Muscle of leg (tissue), 11 donors: ENCODE results near the gene SLC25A53. TPM values are rescaled to one million over a fixed set of nuclear protein-coding genes. Genes with fewer than 3 reads are reported as not detected.

Experiments
- DNase-seq: peaks from one replicate; pipeline ENCODE4 v3.0.0; 2013
- H3K27ac ChIP-seq: one replicate; pipeline ENCODE4 v1.5.1; 2013; ENCODE audit warnings: mild to moderate bottlenecking, low read length, control low read depth
- H3K27me3 ChIP-seq: one replicate; pipeline ENCODE4 v1.6.1; 2013; ENCODE audit warnings: low read length; ENCODE audit not compliant: control insufficient read depth, insufficient read depth
- H3K36me3 ChIP-seq: one replicate; pipeline ENCODE4 v1.6.1; 2013; ENCODE audit warnings: low read length; ENCODE audit not compliant: control insufficient read depth, insufficient read depth
- H3K4me1 ChIP-seq: one replicate; pipeline ENCODE4 v1.6.1; 2013; ENCODE audit warnings: low read length; ENCODE audit not compliant: control insufficient read depth, insufficient read depth
- H3K4me3 ChIP-seq: one replicate; pipeline ENCODE4 v1.5.1; 2013; ENCODE audit warnings: low read length, control low read depth
- H3K9me3 ChIP-seq: replicated peaks from 2 replicates; pipeline ENCODE4 v1.6.1; 2013; ENCODE audit warnings: low read depth, low read length; ENCODE audit not compliant: control insufficient read depth
- WGBS: methylation state at CpG from one replicate; pipeline ENCODE4 v1.1.5; 2013; ENCODE audit warnings: missing lambda C conversion rate; ENCODE audit not compliant: insufficient coverage; 5-methylcytosine and 5-hydroxymethylcytosine counted together
- polyA plus RNA-seq, 8 donors: library from polyadenylated mRNA; unstranded; fragments of 120-200 nt; gene quantifications; one replicate each; pipeline versions ENCODE4 v1.2.1 to v1.2.3, GENCODE V29; 2013; ENCODE audit warnings: inconsistent platforms in 1 of 8, low replicate concordance in 1 of 8; ENCODE audit not compliant: insufficient read length in 8 of 8, insufficient read depth in 1 of 8
- total RNA-seq: library from RNA; stranded (reverse); fragments of 120-200 nt; gene quantifications from one replicate; pipeline ENCODE4 v1.2.4, GENCODE V29; 2013

Gene SLC25A53
- total and polyA plus RNA-seq, 9 donors = 3.1 to 8.8 (median 6.8) TPM

GRCh38 chrX:104172788-104173187 is 16.0 kb upstream of the SLC25A53 start:
- DNase-seq = no peak
- H3K27ac ChIP-seq = no peak overlapping the region
- peaks cover 6% of the 10 kb centered on the region for H3K27me3 ChIP-seq
- H3K4me1 ChIP-seq = no peaks in the 10 kb centered on the region
- 80% methylated on average over 1 of the region's 2 CpGs for WGBS
- no peaks in the 10 kb centered on the region for H3K9me3 ChIP-seq
- no peak overlapping the region for H3K4me3 ChIP-seq
- peaks cover 2% of the 10 kb centered on the region for H3K36me3 ChIP-seq

DNA sequence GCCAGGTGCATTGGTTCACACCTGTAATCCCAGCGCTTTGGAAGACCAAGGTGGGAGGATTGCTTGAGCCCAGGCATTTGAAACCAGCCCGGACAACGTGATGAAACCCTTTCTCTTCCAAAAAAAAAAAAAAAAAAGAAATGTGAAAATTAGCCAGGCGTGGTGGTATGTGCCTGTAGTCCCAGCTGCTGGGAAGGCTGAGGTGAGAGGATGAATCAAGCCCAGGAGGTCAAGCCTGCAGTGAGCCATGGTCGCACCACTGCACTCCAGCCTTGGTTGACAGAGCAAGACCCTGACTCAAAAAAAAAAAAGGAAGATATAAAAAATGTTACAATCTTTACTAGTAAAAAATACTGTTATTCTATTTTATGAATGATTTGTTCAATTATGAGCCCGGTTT is 15.3 kb upstream of the SLC25A53 start:
- WGBS = no CpG with 5 or more reads among the region's 6 CpGs
- H3K4me3 ChIP-seq = no peak overlapping the region

GRCh38 chrX:104168127-104168526 is 11.3 kb upstream of the SLC25A53 start:
- no CpG with 5 or more reads among the region's 1 CpG for WGBS
- H3K4me3 ChIP-seq = no peak overlapping the region

More for the DNA sequence above, 15.3 kb upstream of the SLC25A53 start:
- Histone ChIP-seq H3K27me3 (peaks cover 6% of the 10 kb centered on the region), H3K9me3 (no peaks in the 10 kb centered on the region), H3K4me1 (no peaks in the 10 kb centered on the region), H3K27ac (no peak overlapping the region), H3K36me3 (no peaks in the 10 kb centered on the region)
- no peak for DNase-seq

DNA sequence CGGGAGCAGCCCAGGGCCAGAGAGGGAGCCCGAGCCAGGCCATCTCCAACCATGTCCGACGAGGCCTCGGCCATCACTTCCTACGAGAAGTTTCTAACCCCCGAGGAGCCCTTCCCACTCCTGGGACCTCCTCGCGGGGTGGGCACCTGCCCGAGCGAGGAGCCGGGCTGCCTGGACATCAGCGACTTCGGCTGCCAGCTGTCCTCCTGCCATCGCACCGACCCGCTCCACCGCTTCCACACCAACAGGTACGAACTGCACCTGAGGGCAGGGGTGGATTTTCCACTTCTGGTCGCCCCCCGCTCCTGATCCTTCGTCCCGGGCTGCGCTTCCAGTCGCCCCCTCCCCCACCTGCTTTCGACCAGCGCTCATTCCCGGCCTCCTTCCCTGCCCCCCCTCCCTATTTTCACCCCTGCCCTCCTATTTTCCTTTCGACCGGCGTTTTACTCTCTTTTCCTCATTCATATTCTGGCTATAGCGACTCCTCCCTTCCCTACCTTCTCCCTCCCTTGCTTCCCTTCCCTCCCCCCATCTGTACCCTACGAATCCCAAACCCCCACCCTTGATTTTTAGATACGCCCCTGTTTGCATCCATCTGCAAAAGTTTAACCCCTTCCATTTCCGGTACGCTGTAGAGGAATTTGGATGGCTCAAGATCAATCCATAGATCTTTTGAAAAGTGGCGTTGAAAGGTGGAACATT is 10.1 kb upstream of the SLC25A53 start:
- DNase-seq = peak; percentile 12
- 34% methylated on average over 29 of the region's 37 CpGs for WGBS
- Histone ChIP-seq H3K27me3 (peaks cover 3% of the 10 kb centered on the region), H3K36me3 (no peaks in the 10 kb centered on the region), H3K4me3 (peak overlapping the region; percentile 78), H3K4me1 (peaks cover 4% of the 10 kb centered on the region), H3K27ac (peak overlapping the region; percentile 49), H3K9me3 (no peaks in the 10 kb centered on the region)

More at GRCh38 chrX:104168127-104168526, 11.3 kb upstream of the SLC25A53 start:
- H3K27ac ChIP-seq = no peak overlapping the region
- peaks cover 7% of the 10 kb centered on the region for H3K27me3 ChIP-seq
- no peak for DNase-seq
- H3K36me3 ChIP-seq = no peaks in the 10 kb centered on the region
- H3K4me1 ChIP-seq = peaks cover 4% of the 10 kb centered on the region
- H3K9me3 ChIP-seq = no peaks in the 10 kb centered on the region

DNA sequence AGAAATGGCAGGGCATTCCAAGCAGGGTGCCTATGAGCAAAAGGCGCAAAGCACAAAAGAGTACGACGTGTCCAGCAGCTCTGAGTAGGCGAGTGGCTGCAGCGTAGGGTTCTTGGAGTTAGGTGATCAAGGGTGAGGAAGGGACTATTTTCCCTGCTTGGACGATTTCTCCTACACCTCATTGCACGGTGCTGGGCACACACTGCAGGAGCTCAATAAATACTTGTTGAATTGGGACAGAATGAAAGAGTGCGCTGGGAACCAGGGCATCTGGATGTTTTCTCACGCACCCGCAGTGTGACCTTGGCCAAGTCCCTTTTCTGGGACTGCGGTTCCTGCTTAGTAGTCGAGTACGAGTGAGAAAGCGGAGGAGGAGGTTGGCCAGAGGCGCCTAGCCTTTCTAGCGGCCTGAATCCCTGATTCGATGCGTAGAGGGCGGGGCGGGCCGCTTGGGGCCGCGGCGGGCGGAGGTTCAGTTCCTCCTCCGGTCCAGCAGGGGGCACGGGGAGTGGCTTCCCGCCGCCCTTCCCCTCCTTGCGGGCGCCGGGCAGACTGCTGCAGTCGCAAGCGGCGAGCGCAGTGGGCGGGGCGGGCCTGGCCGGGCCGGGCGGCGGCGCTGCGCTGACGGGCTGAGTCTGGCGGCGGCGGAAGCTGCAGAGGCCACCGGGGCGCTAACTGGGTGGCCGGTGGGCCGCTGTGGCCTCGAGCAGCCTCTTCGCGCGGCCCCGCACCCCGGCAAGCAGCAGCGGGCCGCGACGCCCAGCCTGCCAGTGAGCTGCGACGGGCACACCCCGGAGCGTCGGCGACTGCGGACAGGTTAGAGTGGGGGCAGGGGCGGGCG is 9.3 kb upstream of the SLC25A53 start, which contains the start of gene FAM199X:
TSS of gene FAM199X (plus strand) at position 560 of the 841 bp plus-strand sequence. CDS start 333 bp downstream, outside the sequence.
- Histone ChIP-seq H3K4me3 (peak within 1 kb of the TSS; percentile 78), H3K9me3 (no peaks in the 10 kb centered on the region), H3K27me3 (peaks cover 3% of the 10 kb centered on the region), H3K27ac (peak within 1 kb of the TSS; percentile 66), H3K4me1 (peaks cover 4% of the 10 kb centered on the region), H3K36me3 (no peaks in the 10 kb centered on the region)
- peak; percentile 93 for DNase-seq
- 28% methylated on average over 59 of the region's 71 CpGs for WGBS

- H3K27me3 ChIP-seq = peaks cover 9% of the 10 kb centered on the region
- H3K9me3 ChIP-seq = no peaks in the 10 kb centered on the region
- no peak for DNase-seq
- H3K4me1 ChIP-seq = peaks cover 3% of the 10 kb centered on the region
- H3K4me3 ChIP-seq = no peak overlapping the region
- 17% methylated on average over 1 of the region's 1 CpG for WGBS
- no peak overlapping the region for H3K27ac ChIP-seq
- H3K36me3 ChIP-seq = no peaks in the 10 kb centered on the region
These were observed 5.8 kb downstream of the SLC25A53 start for GRCh38 chrX:104151037-104151436.

DNA sequence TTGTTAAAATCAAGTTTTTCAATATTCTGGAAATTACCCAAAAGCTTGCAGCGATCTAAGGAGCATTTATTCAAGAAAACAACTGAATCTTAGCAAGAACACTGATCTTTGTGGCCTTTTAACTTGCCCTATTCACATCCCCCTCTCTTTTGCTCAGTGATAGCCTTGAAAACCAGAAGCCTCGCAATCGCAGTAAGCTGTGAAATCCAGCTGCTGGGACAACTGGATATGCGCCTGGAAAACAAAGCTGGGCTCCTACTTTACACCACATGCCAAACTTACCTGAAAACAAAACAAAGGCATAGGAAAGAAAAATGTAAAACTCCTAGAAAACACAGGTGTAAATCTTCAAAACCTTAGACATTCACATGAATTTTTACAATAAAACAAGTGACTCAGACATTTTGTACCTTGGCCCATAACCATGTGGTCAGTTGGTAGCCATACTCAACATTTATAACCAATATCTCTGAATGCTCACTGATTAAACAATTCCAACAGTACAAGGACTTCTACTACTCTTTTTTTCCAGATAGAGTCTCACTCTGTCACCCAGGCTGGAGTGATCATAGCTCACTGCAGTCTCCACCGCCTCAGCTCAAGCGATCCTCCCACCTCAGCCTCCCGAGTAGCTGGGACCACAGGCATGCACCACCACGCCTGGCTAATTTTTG is 15.6 kb downstream of the SLC25A53 start:
- no peak for DNase-seq
- H3K4me1 ChIP-seq = peaks cover under 1% of the 10 kb centered on the region
- H3K27me3 ChIP-seq = peaks cover 5% of the 10 kb centered on the region
- WGBS = 79% methylated on average over 6 of the region's 8 CpGs
- H3K9me3 ChIP-seq = no peaks in the 10 kb centered on the region
- H3K4me3 ChIP-seq = no peak overlapping the region
- no peak overlapping the region for H3K27ac ChIP-seq
- no peaks in the 10 kb centered on the region for H3K36me3 ChIP-seq

DNA sequence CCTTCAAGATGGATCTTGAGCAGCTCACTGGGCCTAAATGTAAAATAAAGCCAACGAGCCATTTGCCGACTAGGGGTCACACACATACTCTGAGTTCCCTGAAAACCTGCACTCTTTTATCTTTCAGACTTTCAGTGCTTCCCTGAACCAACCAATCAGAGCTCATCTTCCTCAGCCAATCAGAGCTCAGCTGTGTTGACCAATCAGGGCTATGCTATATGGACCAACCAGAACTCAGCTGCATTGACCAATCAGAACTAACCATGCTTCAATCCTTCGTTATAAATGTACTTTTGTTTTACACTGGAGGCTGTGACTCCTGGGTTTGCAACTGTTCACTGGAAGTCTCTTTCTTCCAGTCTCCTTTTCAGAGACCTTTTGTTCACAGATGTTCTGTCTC is 19.3 kb downstream of the SLC25A53 start:
- Histone ChIP-seq H3K27ac (no peak overlapping the region), H3K4me3 (no peak overlapping the region), H3K27me3 (peaks cover 14% of the 10 kb centered on the region), H3K9me3 (no peaks in the 10 kb centered on the region), H3K36me3 (no peaks in the 10 kb centered on the region), H3K4me1 (peaks cover 2% of the 10 kb centered on the region)
- WGBS = 73% methylated on average over 2 of the region's 3 CpGs
- peak; percentile 11 for DNase-seq

GRCh38 chrX:104136241-104137019 is 20.4 kb downstream of the SLC25A53 start:
- peak; percentile 94 for DNase-seq
- no peaks in the 10 kb centered on the region for H3K9me3 ChIP-seq
- WGBS = 16% methylated on average over 7 of the region's 10 CpGs
- H3K27me3 ChIP-seq = peaks cover 14% of the 10 kb centered on the region
- peak overlapping the region; percentile 90 for H3K27ac ChIP-seq
- no peaks in the 10 kb centered on the region for H3K36me3 ChIP-seq
- peak overlapping the region; percentile 43 for H3K4me3 ChIP-seq
- H3K4me1 ChIP-seq = peaks cover 2% of the 10 kb centered on the region
